AG09309 (cell line): Measurements from ENCODE around the gene DTX3.
"Not testable (repeated sequence)": the region's sequence is repeated elsewhere in the genome, so short reads cannot be mapped to it uniquely, and the experiment has no call there.

Experiments used
- DNase-seq: peaks from one replicate; pipeline ENCODE4 v3.0.0-alpha.2; 2010; ENCODE audit warnings: low read depth
- H3K4me3 ChIP-seq: 2 replicates; pipeline ENCODE4 v1.5.1; 2011; ENCODE audit warnings: mild to moderate bottlenecking, low read depth, low read length, moderate library complexity; ENCODE audit not compliant: control insufficient read depth
- TF ChIP-seq, protein P1 (sequence below): IDR thresholded peaks from 2 replicates; pipeline ENCODE4 v1.5.1; 2011; ENCODE audit warnings: mild to moderate bottlenecking, low read depth, low read length, inconsistent platforms; ENCODE audit not compliant: insufficient read depth, control insufficient read depth; ENCODE audit errors: missing control alignments

Gene DTX3

DNA sequence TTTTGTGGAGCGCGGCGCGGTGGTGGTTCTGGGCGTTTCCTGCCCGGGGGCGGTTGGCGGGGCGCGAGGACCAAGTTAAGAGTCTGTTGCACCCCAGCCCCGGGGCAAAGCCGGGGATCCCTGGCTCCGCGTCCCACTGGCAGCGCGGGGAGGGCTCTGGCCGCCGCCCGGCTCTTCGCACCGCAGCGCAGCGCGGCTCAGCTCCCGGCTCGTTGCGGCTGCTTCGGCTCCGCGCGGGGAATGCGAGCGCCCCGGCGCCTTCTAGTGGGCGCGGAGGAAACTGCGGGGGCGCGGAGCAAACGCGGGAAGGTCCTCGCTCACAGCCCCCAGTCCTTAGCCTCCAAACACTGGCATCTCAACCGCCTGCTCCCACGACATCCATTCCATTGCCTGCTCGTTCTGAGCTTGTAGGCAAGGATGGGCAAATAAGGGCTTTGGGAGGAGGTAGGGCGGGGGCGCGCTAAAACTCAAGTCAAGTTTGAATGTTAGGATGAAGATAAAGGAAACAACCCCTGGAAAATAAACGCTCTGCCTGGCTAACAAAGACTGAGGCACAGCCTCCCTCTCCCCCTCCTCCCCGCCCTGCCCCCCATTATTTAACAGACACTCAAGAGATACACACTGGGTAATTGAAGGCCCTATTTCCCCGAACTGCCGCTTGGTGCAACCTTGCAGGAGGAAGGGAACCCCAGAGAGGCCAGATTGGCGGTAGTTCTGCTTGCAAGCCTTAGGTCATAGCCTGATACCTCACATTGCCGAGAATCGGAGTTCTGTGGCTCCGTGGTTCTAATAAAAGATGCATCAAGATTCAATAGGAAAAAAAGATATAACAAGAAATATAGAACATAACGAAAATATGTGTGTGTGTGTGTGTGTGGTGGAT is 28.6 kb downstream of the DTX3 start, which contains the start of gene B4GALNT1:
B4GALNT1 (minus strand) TSS at position 244 of the 883 bp plus-strand sequence. CDS start 1,069 bp downstream, outside the sequence.
- H3K4me3 ChIP-seq: peak within 1 kb of the TSS; percentile 59
- TF ChIP-seq, protein P1, sequence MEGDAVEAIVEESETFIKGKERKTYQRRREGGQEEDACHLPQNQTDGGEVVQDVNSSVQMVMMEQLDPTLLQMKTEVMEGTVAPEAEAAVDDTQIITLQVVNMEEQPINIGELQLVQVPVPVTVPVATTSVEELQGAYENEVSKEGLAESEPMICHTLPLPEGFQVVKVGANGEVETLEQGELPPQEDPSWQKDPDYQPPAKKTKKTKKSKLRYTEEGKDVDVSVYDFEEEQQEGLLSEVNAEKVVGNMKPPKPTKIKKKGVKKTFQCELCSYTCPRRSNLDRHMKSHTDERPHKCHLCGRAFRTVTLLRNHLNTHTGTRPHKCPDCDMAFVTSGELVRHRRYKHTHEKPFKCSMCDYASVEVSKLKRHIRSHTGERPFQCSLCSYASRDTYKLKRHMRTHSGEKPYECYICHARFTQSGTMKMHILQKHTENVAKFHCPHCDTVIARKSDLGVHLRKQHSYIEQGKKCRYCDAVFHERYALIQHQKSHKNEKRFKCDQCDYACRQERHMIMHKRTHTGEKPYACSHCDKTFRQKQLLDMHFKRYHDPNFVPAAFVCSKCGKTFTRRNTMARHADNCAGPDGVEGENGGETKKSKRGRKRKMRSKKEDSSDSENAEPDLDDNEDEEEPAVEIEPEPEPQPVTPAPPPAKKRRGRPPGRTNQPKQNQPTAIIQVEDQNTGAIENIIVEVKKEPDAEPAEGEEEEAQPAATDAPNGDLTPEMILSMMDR: peak; percentile 84
- no peak for DNase-seq

DNA sequence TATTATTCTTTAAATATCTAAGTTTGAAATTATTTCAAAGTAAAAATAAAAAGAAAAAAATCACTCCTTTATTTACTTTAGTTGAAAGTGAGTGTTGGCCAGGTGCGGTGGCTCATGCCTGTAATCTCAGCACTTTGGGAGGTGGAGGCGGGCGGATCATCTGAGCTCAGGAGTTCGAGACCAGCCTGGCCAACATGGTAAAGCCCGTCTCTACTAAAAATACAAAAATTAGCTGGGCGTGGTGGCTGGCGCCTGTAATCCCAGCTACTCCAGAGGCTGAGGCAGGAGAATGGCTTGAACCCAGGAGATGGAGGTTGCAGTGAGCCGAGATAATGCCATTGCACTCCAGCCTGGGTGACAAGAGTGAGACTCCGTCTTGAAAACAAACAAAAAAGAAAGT is 32.1 kb downstream of the DTX3 start:
- not testable (repeated sequence) for H3K4me3 ChIP-seq, DNase-seq

DNA sequence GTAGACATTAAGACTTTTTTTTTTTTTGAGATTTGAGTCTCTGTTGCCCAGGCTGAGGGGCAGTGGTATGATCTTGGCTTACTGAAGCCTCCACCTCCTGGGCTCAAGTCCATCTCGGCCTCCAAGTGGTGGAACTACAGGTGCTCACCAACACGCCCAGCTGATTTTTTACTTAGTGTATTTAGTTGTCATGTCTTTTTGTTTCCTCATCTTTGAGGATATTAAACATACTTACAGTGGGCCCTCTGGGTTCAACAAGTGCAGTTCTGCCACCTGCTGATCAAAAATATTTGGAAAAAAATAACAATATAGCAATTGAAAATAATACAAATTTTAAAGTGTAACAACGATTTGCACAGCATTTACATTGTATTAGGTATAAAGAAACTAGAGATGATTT is 32.7 kb downstream of the DTX3 start:
- TF ChIP-seq, protein P1: no peak
- DNase-seq: no peak
- H3K4me3 ChIP-seq: no peak overlapping the region

DNA sequence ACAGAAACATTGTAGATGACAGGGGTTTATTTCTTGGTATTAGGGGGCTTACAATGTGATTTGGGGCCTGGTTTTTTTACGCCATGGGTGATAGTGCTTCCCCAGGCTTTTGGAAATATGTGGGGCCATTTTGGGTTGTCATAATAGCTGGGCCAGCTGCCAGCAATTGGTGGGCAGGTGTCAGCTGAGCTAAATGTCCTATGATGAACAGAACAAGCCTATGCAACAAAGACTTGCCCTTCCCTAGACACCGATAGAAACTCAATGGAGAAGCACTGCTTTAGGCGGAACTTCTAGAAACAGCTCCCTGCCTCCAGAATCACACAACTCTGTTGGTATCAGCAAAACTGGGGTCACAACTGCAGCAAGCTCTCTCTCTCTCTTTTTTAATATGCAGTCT is 33.5 kb downstream of the DTX3 start:
- no peak for DNase-seq
- TF ChIP-seq, protein P1: no peak
- H3K4me3 ChIP-seq: no peak overlapping the region

DNA sequence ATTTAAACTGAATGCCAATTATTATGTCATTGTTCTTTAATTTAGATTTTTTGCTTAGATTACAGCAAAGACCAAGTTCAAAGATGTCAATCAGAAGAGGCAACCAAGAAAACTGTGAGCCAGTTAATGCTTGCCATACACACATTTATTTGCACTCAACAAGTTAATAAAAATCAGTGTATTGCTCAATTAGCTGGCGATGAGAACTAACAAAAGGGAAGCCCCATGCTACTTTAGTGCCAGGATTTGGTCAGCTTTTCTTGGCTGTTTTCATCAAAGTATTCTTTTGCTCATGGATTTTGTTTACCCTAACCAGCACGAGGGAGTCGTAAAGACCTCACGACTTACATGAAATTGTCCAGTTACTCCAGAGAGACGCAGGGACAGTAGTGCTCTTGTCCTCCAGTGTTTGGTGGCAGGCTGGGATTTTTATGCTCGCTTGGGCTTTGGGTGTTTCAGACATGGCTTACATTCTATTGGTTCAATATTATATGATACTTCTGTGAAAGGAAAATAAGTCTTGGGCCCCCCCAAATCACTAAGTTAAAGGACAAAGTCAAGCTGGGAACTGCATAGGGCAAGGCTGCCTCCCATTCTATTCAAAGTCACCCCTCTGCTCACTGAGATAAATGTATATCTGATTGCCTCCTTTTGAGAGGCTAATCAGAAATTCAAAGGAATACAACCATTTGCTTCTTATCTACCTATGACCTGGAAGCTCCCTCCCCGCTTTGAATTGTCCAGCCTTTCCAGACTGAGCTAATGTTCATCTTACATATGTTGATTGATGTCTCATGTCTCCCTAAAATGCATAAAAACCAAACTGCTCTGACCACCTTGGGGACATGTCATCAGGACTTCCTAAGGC is 35.8 kb downstream of the DTX3 start:
- TF ChIP-seq, protein P1: no peak
- H3K4me3 ChIP-seq: no peak overlapping the region
- no peak for DNase-seq

DNA sequence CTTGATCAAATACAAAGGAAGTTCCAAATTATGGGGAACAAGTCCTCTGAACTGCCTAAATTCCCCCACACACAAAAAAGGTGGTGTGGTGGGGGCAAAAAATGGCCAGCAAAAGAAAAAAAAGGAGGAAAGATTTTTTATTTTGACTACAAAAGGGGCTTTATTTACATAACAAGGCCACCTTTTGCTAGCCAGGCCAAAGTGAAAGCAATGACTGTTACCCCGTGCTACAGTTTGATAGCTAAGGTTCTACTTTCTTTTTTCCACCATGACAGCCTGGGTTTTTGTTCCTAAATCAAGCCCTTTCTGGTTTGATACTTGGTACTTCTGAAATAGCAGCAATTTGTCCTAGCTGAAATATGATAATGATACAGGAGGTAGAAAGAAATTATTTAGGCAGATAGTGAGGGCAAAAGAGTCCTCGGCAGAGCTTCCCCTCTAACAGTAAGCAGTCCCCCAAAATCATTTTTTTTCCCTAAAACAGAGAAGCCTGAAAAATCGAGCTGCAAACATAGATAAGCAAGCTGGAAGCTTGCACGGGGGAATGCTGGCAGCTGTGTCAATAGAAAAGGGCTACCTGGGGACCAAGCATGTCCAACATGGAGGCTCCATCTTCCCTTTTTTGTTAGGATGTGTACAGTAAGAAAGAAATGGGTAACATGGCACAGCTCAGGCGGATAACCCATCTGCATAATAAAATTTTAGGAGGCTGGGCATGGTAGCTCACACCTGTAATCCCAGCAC is 37.2 kb downstream of the DTX3 start:
- TF ChIP-seq, protein P1: no peak
- H3K4me3 ChIP-seq: no peak overlapping the region
- no peak for DNase-seq

DNA sequence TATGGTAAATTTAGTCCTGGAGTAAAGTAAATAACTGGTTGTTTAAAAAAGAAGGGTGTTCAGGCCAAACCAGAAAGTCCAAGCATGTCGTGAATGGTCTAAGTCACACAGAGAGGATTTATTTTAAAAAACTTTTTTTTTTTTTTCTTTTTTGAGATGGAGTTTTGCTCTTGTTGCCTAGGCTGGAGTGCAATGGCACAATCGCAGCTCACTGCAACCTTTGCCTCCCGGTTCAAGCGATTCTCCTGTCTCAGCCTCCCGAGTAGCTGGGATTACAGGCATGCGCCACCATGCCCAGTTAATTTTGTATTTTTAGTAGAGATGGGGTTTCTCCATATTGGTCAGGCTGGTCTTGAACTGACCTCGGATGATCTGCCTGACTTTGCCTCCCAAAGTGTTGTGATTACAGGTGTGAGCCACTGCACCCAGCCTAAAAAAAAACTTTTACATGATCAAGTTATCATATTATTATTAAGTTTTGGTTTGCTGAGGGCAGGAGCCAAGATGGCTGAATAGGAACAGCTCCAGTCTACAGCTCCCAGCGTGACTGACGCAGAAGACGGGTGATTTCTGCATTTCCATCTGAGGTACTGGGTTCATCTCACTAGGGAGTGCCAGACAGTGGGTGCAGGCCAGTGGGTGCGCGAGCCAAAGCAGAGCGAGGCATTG is 41.5 kb downstream of the DTX3 start:
- H3K4me3 ChIP-seq, DNase-seq: not testable (repeated sequence)

DNA sequence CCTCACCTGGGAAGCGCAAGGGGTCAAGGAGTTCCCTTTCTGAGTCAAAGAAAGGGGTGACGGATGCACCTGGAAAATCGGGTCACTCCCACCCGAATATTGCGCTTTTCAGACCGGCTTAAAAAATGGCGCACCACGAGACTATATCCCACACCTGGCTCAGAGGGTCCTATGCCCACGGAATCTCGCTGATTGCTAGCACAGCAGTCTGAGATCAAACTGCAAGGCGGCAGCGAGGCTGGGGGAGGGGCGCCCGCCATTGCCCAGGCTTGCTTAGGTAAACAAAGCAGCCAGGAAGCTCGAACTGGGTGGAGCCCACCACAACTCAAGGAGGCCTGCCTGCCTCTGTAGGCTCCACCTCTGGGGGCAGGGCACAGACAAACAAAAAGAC is 42.0 kb downstream of the DTX3 start:
- DNase-seq, H3K4me3 ChIP-seq: not testable (repeated sequence)
